ENCODE measurements around the gene ZFYVE21. TPM values are rescaled to one million over a fixed set of nuclear protein-coding genes. Genes with fewer than 3 reads are reported as not detected.

Gene ZFYVE21
- total RNA-seq, 1 experiment from 2014 or later = 45.7 TPM

DNA sequence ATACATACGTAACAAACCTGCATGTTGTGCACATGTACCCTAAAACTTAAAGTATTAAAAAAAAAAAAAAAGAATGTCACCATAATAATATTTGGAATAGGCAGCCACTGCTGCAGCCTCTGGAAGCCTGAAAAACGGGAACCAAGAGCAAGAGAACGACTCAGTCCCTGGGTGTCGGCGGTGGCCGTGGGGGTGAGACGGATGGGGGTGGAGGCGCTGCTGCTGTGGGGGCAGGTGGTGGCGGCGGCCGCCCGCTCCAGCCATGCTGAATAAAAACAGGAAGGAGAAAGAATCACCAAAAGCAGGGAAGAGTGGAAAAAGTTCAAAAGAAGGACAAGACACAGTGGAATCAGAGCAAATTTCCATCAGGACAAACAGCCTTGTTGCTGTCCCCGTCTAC, 46.9 kb downstream of the ZFYVE21 start:
- H3K4me3 Mint-ChIP-seq (ENCODE audit: low read depth, unreplicated experiment) = no peak overlapping the region
- H3K36me3 Mint-ChIP-seq (ENCODE audit: insufficient read depth, unreplicated experiment) = no peaks in the 10 kb centered on the region
- no peak for DNase-seq
- no peaks in the 10 kb centered on the region for H3K4me1 Mint-ChIP-seq (ENCODE audit: low read depth, unreplicated experiment)
- no peak for TF ChIP-seq CTCF (IDR thresholded peaks at IDR 0.05; ENCODE audit: unreplicated experiment)
- CTCF ChIA-PET = no interaction called here
- no peak overlapping the region for H3K27ac Mint-ChIP-seq (ENCODE audit: unreplicated experiment)
- no peaks in the 10 kb centered on the region for H3K27me3 Mint-ChIP-seq (ENCODE audit: unreplicated experiment)
- no peaks in the 10 kb centered on the region for H3K9me3 Mint-ChIP-seq (ENCODE audit: low read depth, unreplicated experiment)
- intact Hi-C loops (cut with micrococcal nuclease; ENCODE audit: unreplicated experiment) = no loop called here
- BruUV-seq (replicated peaks) = no TSS peak

DNA sequence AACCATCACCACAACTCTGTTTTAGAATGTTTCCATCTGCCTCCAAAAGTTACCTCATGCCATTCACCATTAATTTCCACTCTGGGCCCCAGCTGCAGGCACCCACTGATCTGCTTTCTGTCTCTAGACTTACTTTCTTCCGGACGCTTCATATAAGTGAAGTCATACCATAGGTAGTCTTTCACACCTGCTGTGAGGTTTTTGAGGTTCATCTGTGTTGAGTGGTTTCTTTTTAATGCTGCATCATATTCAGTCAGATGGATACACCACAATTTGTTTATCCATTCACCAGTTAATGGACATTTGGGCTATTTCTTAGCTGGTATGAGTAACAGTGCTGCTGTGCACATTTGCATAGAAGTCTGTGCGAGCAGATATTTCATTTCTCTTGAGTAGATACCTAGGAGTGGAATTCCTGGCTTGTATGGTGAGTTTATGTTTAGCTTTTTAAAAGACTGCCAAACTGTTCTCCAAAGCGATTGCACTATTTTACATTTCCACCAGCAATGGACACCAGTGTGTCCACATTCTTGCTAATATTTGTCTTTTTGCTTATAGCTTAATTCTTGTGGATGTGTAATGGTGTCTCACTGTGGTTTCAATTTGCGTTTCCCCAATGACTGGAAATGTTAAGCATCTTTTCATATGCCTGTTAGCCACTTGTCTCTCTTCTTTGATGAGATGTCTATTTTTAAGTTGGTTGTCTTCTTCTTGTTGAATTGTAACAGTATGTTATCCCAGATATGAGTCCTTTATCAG, 48.3 kb downstream of the ZFYVE21 start:
- H3K27ac Mint-ChIP-seq (ENCODE audit: unreplicated experiment) = no peak overlapping the region
- H3K4me3 Mint-ChIP-seq (ENCODE audit: low read depth, unreplicated experiment) = no peak overlapping the region
- no peaks in the 10 kb centered on the region for H3K27me3 Mint-ChIP-seq (ENCODE audit: unreplicated experiment)
- BruUV-seq (replicated peaks) = no TSS peak
- no peaks in the 10 kb centered on the region for H3K9me3 Mint-ChIP-seq (ENCODE audit: low read depth, unreplicated experiment)
- H3K4me1 Mint-ChIP-seq (ENCODE audit: low read depth, unreplicated experiment) = no peaks in the 10 kb centered on the region
- no peaks in the 10 kb centered on the region for H3K36me3 Mint-ChIP-seq (ENCODE audit: insufficient read depth, unreplicated experiment)
- TF ChIP-seq CTCF (IDR thresholded peaks at IDR 0.05; ENCODE audit: unreplicated experiment) = no peak
- DNase-seq = no peak
- CTCF ChIA-PET = no interaction called here
- intact Hi-C loops (cut with micrococcal nuclease; ENCODE audit: unreplicated experiment) = no loop called here

- no TSS peak for BruUV-seq (replicated peaks)
- intact Hi-C loops (cut with micrococcal nuclease; ENCODE audit: unreplicated experiment) = no loop called here
Measured at GRCh38 chr14:103765526-103765925, 49.9 kb downstream of the ZFYVE21 start.

GRCh38 chr14:103767336-103767894, 51.8 kb downstream of the ZFYVE21 start:
- no peak for TF ChIP-seq CTCF (IDR thresholded peaks at IDR 0.05; ENCODE audit: unreplicated experiment)
- Mint-ChIP-seq H3K36me3 (ENCODE audit: insufficient read depth, unreplicated experiment) (no peaks in the 10 kb centered on the region), H3K27ac (ENCODE audit: unreplicated experiment) (no peak overlapping the region), H3K4me1 (ENCODE audit: low read depth, unreplicated experiment) (no peaks in the 10 kb centered on the region), H3K4me3 (ENCODE audit: low read depth, unreplicated experiment) (no peak overlapping the region), H3K27me3 (ENCODE audit: unreplicated experiment) (no peaks in the 10 kb centered on the region), H3K9me3 (ENCODE audit: low read depth, unreplicated experiment) (no peaks in the 10 kb centered on the region)
- CTCF ChIA-PET = no interaction called here
- no peak for DNase-seq
- no TSS peak for BruUV-seq (replicated peaks)
- intact Hi-C loops (cut with micrococcal nuclease; ENCODE audit: unreplicated experiment) = no loop called here

More at GRCh38 chr14:103765526-103765925, 49.9 kb downstream of the ZFYVE21 start:
- DNase-seq = no peak
- no peak for TF ChIP-seq CTCF (IDR thresholded peaks at IDR 0.05; ENCODE audit: unreplicated experiment)
- Mint-ChIP-seq H3K27me3 (ENCODE audit: unreplicated experiment) (no peaks in the 10 kb centered on the region), H3K4me3 (ENCODE audit: low read depth, unreplicated experiment) (no peak overlapping the region), H3K27ac (ENCODE audit: unreplicated experiment) (peak overlapping the region; percentile 7), H3K9me3 (ENCODE audit: low read depth, unreplicated experiment) (no peaks in the 10 kb centered on the region), H3K36me3 (ENCODE audit: insufficient read depth, unreplicated experiment) (no peaks in the 10 kb centered on the region), H3K4me1 (ENCODE audit: low read depth, unreplicated experiment) (no peaks in the 10 kb centered on the region)
- CTCF ChIA-PET = no interaction called here
